HG02759 (cell line): Measurements from ENCODE around the gene HIVEP2.

Experiments used
- ATAC-seq: cut with Tn5 transposase; IDR thresholded peaks from one replicate; pipeline ENCODE4 v1.9.1; 2021; ENCODE audit warnings: mild to moderate bottlenecking, moderate library complexity; ENCODE audit not compliant: unreplicated experiment

The HIVEP2 gene

GRCh38 chr6:142867355-142867801, 77.6 kb downstream of the HIVEP2 start:
- ATAC-seq, result no peak

GRCh38 chr6:142863981-142864380, 81.0 kb downstream of the HIVEP2 start:
- ATAC-seq, result no peak

DNA sequence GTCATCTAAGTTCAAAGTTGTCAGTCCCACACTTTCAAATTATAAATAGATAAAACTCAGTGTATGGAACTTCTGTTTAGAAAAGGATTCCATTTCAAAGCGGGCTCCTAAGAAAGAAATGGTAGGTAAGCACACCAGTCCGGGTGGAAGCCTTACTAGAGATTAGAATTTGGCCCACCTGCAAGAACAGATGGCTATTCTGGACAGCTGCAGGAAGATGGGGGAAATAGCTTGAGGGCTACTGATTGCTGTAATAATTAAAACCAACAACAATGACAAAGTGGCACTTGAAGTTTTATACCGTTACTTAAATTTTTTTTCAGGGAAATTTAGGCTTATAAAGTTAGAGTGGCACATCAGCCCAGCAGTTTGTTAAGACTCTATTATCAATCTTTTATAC, 83.3 kb downstream of the HIVEP2 start:
- ATAC-seq, result no peak

DNA sequence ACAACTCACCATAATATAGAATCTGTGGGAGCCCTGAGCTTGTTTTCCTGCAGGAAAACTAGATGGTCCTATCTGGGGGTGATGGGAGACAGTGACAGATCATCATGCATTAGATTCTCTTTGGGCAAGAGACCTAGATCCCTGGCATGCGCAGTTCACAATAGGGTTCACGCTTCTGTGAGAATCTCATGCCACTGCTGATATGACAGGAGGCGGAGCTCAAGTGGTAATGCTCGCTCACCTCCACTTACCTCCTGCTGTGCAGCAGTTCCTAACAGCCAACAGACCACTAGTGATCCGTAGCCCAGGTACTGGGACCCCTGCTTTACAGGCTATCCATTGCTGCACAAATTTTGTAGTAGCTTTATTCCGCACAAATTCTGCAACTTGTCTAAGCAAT, 84.5 kb downstream of the HIVEP2 start:
- no peak for ATAC-seq

GRCh38 chr6:142857796-142858555, 87.0 kb downstream of the HIVEP2 start:
- ATAC-seq, result peak; percentile 18

DNA sequence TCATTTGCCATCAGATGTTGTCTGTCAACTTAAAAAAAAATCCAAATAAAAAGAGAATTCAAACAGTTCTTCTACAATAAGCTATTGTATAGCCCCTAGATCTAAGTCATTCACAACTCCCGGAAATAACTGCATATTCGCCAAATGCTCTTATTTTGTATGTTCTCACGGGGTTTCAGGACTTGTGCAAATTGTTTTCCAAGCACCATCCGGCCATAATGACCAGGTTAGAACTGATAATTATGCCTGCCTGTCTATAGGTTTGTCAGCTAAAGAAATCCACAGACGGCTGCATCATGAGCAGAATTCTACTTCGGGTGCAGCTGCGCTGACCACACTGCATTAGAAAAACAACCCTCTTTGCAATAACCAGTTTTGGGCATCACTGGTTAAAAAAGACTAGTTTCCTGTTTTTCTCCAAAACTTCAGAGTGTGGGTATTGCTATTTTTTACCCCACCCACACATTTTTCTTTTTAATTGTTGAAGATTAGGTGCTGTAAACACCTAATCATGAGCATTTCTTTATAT, 87.7 kb downstream of the HIVEP2 start:
- ATAC-seq, result peak; percentile 41

DNA sequence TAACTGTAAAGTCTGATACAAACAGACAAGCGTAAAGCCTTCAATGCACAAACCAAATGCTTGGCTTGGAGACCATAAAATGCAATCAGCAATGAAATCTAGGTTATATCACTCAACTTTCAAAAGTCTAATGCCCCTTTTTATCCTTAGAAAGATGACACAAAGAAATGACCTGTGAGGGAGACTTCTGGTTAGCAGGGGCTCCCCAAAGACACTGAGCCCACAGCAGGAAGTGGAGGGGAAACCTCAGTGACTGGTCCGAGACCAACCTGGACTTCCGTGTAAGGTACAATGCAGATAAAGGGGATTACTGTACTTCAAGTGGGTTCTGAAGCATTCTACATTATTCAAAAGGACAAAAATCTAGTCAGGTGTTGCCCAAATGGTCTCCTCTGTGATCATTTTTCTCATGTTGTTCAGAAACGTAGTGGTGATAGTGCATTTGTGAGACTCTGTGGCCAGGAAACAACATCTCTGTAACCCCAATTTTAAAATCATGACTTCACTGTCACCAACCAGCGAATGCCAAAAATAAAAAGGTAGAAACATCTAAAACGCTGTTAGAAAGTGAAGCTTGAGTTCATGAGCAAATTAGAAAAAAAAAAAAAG, 88.2 kb downstream of the HIVEP2 start:
- ATAC-seq, result peak; percentile 73

- ATAC-seq, result peak; percentile 37
Observed at GRCh38 chr6:142855893-142856623, 88.9 kb downstream of the HIVEP2 start.

DNA sequence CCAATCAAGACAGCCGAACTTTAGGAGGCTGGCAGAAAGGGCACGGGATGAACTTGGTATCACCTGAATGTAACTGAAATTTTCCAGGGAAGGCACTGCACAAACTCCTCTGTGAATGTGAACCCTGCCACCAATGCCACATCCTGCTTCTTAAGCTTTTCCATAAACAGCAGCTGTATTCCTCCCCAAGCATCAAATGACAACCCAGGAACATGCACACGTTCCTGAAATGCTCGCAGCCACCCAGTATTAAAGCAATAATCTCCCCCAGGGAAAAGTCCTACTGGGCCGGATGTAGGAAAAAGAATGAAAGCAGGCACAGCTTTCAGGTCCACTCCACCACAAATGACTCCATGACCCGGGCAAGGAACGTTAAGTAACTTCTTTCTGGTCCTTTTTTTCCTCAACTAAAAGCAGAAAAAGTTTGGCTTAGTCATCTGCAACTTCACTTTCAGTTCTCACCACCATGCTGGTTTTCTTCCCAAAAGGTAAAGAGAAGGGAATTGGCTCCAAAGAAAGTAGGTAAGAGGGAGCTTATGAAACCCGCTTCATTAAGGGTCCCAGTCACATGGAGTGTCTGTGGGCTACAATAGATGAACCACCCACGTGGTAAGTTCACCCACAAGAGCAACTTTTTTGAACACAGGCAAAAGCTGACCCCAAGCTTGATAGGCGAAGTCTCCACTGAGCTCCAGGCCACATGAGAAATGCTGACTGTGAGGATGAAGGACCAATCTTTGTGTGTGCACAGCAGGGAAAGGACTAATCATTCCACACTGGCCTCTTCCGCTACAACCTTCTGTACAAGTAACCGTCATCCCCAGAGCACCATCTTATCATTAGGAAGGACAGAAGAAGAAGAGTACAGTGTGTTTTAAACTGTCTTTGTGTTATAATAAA, 90.1 kb downstream of the HIVEP2 start:
- no peak for ATAC-seq

DNA sequence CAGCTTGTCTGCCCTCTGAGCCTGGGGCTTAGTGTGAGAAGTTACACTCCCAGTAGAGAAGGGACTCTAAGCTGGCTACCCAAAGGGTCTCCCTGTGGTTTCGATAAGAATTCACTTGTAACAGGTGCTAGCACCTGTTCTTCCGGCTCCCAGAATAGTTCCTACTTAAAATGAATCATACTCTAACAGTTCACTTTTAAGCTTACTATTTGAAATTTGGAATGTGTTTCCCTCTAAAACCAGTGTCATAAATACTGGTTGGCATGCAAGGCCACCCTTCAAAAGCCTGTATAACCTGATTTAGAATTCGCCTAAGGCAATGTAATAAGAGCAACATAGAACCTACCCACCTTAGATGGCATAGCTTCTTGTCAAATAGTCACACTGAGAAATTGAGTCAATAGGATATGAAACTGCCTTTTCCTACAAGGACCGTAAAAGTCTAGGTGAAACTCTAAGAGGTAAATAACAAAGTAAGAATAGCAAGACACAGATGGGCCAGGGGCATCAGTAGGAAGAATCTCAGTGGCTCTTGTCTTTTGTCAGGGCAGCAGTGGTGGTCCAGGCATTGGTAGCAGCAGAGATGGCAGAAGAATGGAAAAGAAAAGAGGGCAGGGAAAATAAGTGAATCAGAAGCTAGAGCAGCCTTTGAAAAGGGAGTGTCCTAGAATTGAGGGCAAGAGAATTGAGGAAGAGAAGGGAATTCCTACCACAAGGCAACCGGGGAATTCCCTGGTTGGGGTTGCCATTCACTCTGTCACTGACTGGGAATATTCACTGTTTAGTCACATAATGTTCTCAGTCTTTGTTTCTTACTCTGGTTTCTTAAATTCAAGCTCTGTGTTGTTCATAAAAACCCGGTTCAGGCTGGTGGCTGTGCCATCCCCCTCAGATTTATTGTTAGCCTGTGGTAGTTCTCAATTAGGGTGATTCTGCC, 91.5 kb downstream of the HIVEP2 start:
- ATAC-seq, result no peak

- no peak for ATAC-seq
Observed at GRCh38 chr6:142851601-142852000, 93.4 kb downstream of the HIVEP2 start.

DNA sequence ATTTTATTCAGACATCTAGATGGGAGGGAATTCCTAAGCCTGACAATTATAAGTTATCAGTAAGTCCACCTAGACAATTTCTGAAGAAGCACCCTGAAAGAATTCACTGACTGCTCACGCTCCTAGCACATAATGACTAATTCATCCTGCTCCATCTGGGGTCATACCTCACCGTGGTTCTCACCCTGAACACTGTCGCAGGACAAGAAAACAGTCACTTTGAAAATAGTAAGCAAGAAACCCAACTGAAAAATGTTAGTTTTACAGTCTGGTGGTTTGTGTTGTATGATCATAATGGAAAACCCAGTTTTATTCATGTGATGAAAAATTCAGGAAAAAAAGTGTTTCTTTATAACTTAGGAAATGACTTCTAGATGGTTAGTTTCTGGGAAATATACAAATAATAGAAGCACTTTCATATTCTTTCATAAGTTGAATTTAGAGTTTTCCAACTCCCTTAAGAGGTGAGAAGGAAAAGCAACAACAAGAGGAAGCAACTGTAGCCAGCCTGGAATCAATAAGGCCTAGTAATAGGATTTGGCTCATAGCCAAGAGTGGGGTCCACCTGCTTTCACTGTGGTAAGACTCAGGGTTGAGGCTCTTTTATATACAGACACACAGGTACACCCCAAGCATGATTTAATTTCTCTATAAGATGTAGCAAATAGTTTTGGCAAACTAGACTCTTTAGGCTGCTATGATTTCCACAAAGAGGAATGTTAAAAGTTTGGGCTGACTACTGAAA, 94.1 kb downstream of the HIVEP2 start:
- ATAC-seq, result peak; percentile 63

DNA sequence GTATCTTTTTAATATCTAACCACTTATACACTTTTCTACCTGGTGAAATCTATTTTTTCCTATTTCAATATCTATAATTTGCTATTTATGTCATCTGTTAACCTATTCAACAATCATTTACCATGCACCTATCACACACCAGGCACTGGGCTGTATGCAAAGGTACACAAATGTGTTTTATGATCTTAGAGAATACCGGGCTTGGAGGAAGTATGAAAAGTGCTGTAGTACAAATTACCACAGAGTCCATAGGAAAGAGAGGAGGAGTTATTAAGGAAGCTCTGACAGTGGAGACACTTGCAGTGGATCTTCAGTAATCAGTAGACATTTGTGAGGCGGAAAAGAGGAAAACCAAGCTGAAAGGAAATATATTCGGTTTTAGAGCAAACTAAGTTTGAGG, 96.0 kb downstream of the HIVEP2 start:
- no peak for ATAC-seq

DNA sequence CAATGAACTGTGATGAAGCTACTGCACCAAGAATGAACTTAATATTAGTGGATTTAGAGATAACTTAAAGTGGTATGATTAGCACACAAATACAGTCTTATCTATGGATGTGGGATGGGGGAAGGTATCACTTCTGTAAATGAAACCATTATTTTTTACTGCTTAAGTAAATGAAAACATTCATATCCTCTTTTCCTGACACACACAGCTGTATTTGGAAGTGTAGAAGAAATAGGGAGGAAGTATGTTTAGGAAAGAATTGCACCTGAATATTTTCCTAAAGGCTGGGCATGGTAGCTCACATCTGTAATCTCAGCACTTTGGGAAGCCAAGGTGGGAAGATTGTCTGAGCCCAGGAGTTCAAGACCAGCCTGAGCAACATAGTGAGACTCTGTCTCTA, 96.8 kb downstream of the HIVEP2 start:
- no peak for ATAC-seq

DNA sequence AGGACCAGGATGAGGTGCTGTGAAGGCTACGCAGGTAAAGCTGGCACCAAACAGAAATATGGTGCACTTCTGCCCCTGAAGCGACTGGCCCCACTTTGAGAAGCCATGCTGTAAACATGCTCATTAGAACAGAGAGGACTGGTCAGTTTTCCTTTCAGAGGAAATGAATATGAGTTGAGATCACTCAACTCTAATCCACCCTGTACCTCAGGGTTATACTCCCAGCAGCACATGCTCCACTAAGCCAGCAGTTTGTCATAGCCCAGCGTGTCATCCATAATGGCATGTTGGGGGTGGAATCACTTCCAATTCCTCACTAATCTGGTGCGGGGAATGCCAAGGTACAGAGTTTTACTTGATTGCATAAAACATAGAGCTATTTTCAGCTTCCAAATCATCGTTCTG, 98.1 kb downstream of the HIVEP2 start:
- ATAC-seq, result no peak

DNA sequence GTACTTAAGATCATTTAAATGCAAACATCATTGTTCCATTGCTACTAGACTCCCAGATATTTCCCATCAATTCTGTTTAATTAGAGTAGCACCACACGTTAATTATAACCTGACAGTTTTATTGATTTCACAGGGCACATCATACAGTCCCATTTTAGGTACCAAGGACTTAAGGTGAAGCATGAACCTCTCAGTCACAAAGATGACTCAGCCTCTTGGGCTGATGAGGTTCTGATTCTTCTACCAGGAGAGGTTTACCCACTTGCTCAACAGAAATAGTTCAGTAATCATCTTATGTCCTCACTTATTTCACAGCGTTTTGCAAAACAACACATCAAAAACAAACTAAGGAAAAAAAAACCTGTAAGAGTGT, 98.5 kb downstream of the HIVEP2 start:
- ATAC-seq, result no peak

GRCh38 chr6:142845624-142846458, 99.1 kb downstream of the HIVEP2 start:
- no peak for ATAC-seq

GRCh38 chr6:142845143-142845571, 99.8 kb downstream of the HIVEP2 start:
- peak; percentile 36 for ATAC-seq
